Measurements from ENCODE around the gene IRF4.

Gene IRF4

GRCh38 chr6:444653-445275 is 53.2 kb downstream of the IRF4 start:
- no peak for DNase-seq (ENCODE audit: low read depth)

GRCh38 chr6:445571-446417 is 54.2 kb downstream of the IRF4 start:
- DNase-seq (ENCODE audit: low read depth) = no peak

- peak; percentile 69 for DNase-seq (ENCODE audit: low read depth)
These were observed 55.1 kb downstream of the IRF4 start for GRCh38 chr6:446418-447366.

GRCh38 chr6:447381-448165 is 56.0 kb downstream of the IRF4 start:
- DNase-seq (ENCODE audit: low read depth) = no peak

- no peak for DNase-seq (ENCODE audit: low read depth)
These were observed 56.9 kb downstream of the IRF4 start for GRCh38 chr6:448296-449056.

GRCh38 chr6:449057-449430 is 57.5 kb downstream of the IRF4 start:
- DNase-seq (ENCODE audit: low read depth) = no peak

GRCh38 chr6:449486-450419 is 58.2 kb downstream of the IRF4 start:
- DNase-seq (ENCODE audit: low read depth) = no peak

GRCh38 chr6:451336-451735 is 59.8 kb downstream of the IRF4 start:
- DNase-seq (ENCODE audit: low read depth) = no peak

- DNase-seq (ENCODE audit: low read depth) = no peak
These were observed 60.3 kb downstream of the IRF4 start for GRCh38 chr6:451847-452246.

- DNase-seq (ENCODE audit: low read depth) = no peak
These were observed 60.9 kb downstream of the IRF4 start for GRCh38 chr6:452301-453067.

- no peak for DNase-seq (ENCODE audit: low read depth)
These were observed 61.6 kb downstream of the IRF4 start for GRCh38 chr6:453152-453551.

- DNase-seq (ENCODE audit: low read depth) = no peak
These were observed 62.8 kb downstream of the IRF4 start for GRCh38 chr6:454148-454991.

- no peak for DNase-seq (ENCODE audit: low read depth)
These were observed 63.5 kb downstream of the IRF4 start for GRCh38 chr6:455006-455585.

GRCh38 chr6:455835-456234 is 64.3 kb downstream of the IRF4 start:
- DNase-seq (ENCODE audit: low read depth) = no peak

- no peak for DNase-seq (ENCODE audit: low read depth)
These were observed 64.9 kb downstream of the IRF4 start for GRCh38 chr6:456358-456867.

GRCh38 chr6:456887-457286 is 65.3 kb downstream of the IRF4 start:
- no peak for DNase-seq (ENCODE audit: low read depth)

All from stimulated activated CD8-positive, alpha-beta memory T cell treated with anti-CD3 and anti-CD28 coated beads, Interleukin-15, amount 100 ng/mL, for 24 hours (primary cell).